ENCODE data around the gene TMEM198.

TMEM198 gene

DNA sequence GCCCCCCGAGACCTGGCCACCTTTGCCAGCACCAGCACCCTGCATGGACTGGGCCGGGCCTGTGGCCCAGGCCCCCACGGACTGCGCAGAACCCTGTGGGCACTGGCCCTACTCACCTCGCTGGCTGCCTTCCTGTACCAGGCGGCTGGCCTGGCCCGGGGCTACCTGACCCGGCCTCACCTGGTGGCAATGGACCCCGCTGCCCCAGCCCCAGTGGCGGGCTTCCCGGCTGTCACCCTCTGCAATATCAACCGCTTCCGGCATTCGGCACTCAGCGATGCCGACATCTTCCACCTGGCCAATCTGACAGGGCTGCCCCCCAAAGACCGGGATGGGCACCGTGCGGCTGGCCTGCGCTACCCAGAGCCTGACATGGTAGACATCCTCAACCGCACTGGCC lies 29.0 kb upstream of the TMEM198 start:
- peaks cover 80% of the 10 kb centered on the region for H3K27me3 ChIP-seq (ENCODE audit: control insufficient read depth, low read length)
- no peaks in the 10 kb centered on the region for H3K36me3 ChIP-seq (ENCODE audit: control insufficient read depth, low read length)
- H3K4me2 ChIP-seq (ENCODE audit: low read length): no peak overlapping the region
- H3K27ac ChIP-seq (ENCODE audit: low read depth, low read length): no peak overlapping the region
- H3K9me3 ChIP-seq (ENCODE audit: control insufficient read depth, insufficient read depth, low read length): no peaks in the 10 kb centered on the region
- no peak overlapping the region for H3K4me3 ChIP-seq (ENCODE audit: low read length)
- H3K9me2 ChIP-seq (replicated peaks; ENCODE audit: control insufficient read depth, low read length): no peaks in the 10 kb centered on the region
- no peaks in the 10 kb centered on the region; the same call in 1 of the 2 replicates for H4K20me1 ChIP-seq (ENCODE audit: control insufficient read depth, insufficient read depth, low read depth, low read length)
- peaks cover 3% of the 10 kb centered on the region; the same call in 1 of the 2 replicates for H3K4me1 ChIP-seq (ENCODE audit: control insufficient read depth, low read length)
- no peaks in the 10 kb centered on the region for H3F3A ChIP-seq (ENCODE audit: control insufficient read depth, insufficient read depth)
- TF ChIP-seq, protein P1, sequence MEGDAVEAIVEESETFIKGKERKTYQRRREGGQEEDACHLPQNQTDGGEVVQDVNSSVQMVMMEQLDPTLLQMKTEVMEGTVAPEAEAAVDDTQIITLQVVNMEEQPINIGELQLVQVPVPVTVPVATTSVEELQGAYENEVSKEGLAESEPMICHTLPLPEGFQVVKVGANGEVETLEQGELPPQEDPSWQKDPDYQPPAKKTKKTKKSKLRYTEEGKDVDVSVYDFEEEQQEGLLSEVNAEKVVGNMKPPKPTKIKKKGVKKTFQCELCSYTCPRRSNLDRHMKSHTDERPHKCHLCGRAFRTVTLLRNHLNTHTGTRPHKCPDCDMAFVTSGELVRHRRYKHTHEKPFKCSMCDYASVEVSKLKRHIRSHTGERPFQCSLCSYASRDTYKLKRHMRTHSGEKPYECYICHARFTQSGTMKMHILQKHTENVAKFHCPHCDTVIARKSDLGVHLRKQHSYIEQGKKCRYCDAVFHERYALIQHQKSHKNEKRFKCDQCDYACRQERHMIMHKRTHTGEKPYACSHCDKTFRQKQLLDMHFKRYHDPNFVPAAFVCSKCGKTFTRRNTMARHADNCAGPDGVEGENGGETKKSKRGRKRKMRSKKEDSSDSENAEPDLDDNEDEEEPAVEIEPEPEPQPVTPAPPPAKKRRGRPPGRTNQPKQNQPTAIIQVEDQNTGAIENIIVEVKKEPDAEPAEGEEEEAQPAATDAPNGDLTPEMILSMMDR (IDR thresholded peaks at IDR 0.05; ENCODE audit: low read depth, low read length, poor library complexity, severe bottlenecking): no peak
- no peak for TF ChIP-seq EZH2phosphoT487 (IDR thresholded peaks at IDR 0.05; ENCODE audit: borderline replicate concordance, low read length)
- no peaks in the 10 kb centered on the region for H3K79me2 ChIP-seq (ENCODE audit: control insufficient read depth, low read length)

DNA sequence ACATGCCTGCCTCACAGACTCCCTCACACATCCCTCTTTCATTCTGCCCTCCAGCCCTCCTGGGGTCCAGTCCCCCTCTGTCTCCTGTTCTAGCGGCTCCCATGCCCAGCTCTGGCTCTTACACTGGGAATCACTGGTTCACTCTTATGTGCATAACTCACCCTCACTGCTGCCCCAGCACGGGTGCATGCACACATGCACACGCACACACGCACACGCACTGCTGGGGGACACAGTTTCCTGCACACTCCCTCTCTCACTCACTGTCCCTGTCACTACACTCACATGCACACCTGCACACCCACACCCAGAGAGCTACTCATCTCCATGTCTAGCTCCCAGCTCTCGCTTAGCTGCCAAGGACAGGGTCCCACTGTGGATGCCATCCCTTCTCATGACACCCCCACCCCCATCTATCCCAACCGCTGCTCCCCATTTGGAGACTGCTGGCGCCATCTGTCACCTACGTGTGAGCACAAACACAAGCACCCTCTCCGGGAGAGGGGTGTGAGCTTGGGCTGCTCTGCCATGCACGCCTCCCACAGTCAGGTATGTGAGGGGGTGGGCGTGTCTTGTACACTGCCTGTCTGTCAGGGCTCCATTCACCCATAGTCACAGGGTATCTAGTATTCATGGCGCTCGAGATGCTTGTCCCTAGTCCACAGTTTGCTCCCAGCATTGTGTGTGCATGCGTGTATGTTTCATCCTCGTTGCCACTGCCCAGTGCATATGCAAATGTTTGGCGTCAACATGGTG lies 27.8 kb upstream of the TMEM198 start:
- Histone ChIP-seq H3K27me3 (ENCODE audit: control insufficient read depth, low read length) (peaks cover 77% of the 10 kb centered on the region), H3K4me2 (ENCODE audit: low read length) (no peak overlapping the region), H3F3A (ENCODE audit: control insufficient read depth, insufficient read depth) (no peaks in the 10 kb centered on the region), H3K27ac (ENCODE audit: low read depth, low read length) (no peak overlapping the region), H4K20me1 (ENCODE audit: control insufficient read depth, insufficient read depth, low read depth, low read length) (no peaks in the 10 kb centered on the region; the same call in 1 of the 2 replicates), H3K9me2 (replicated peaks; ENCODE audit: control insufficient read depth, low read length) (no peaks in the 10 kb centered on the region), H3K9me3 (ENCODE audit: control insufficient read depth, insufficient read depth, low read length) (no peaks in the 10 kb centered on the region), H3K79me2 (ENCODE audit: control insufficient read depth, low read length) (no peaks in the 10 kb centered on the region), H3K4me3 (ENCODE audit: low read length) (no peak overlapping the region), H3K36me3 (ENCODE audit: control insufficient read depth, low read length) (no peaks in the 10 kb centered on the region), H3K4me1 (ENCODE audit: control insufficient read depth, low read length) (no peaks in the 10 kb centered on the region)
- no peak for TF ChIP-seq EZH2phosphoT487 (IDR thresholded peaks at IDR 0.05; ENCODE audit: borderline replicate concordance, low read length)
- TF ChIP-seq, protein P1 (IDR thresholded peaks at IDR 0.05; ENCODE audit: low read depth, low read length, poor library complexity, severe bottlenecking): no peak

DNA sequence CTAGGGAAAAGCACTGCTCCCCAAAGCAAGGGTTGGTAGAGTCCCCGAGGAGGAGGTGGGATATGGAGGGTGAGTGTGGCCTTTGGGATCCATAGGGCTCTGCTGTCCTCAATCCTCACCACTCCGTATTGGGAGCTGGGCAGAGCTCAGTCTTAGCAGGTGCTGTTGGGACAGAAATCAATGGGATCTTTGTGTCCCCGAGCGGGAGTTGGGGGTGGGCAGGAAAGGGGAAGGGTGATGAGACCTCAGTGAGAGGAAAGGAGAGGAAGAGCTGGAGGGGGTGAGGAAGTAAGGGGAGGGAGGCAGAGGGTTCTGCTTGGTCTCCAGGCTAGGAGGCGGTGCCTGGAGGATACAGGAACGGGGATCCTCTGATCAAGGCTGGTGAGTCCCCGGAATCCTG lies 26.9 kb upstream of the TMEM198 start:
- Histone ChIP-seq H3K27ac (ENCODE audit: low read depth, low read length) (no peak overlapping the region), H3K4me2 (ENCODE audit: low read length) (no peak overlapping the region), H3K27me3 (ENCODE audit: control insufficient read depth, low read length) (peaks cover 77% of the 10 kb centered on the region), H4K20me1 (ENCODE audit: control insufficient read depth, insufficient read depth, low read depth, low read length) (no peaks in the 10 kb centered on the region; the same call in 1 of the 2 replicates), H3K4me3 (ENCODE audit: low read length) (no peak overlapping the region), H3K79me2 (ENCODE audit: control insufficient read depth, low read length) (no peaks in the 10 kb centered on the region), H3K36me3 (ENCODE audit: control insufficient read depth, low read length) (no peaks in the 10 kb centered on the region), H3F3A (ENCODE audit: control insufficient read depth, insufficient read depth) (no peaks in the 10 kb centered on the region), H3K4me1 (ENCODE audit: control insufficient read depth, low read length) (no peaks in the 10 kb centered on the region), H3K9me2 (replicated peaks; ENCODE audit: control insufficient read depth, low read length) (no peaks in the 10 kb centered on the region), H3K9me3 (ENCODE audit: control insufficient read depth, insufficient read depth, low read length) (no peaks in the 10 kb centered on the region)
- TF ChIP-seq, protein P1 (IDR thresholded peaks at IDR 0.05; ENCODE audit: low read depth, low read length, poor library complexity, severe bottlenecking): no peak
- no peak for TF ChIP-seq EZH2phosphoT487 (IDR thresholded peaks at IDR 0.05; ENCODE audit: borderline replicate concordance, low read length)

Measured in DOHH2 (cell line).